ENCODE measurements around the gene OGDH.
"Not testable (repeated sequence)": the region's sequence is repeated elsewhere in the genome, so short reads cannot be mapped to it uniquely, and the experiment has no call there.

Gene OGDH

GRCh38 chr7:44673771-44674170 is 67.3 kb downstream of the OGDH start:
- DNase-seq = no peak

GRCh38 chr7:44674381-44674780 is 68.0 kb downstream of the OGDH start:
- no peak for DNase-seq

- DNase-seq = no peak
These were observed 70.3 kb downstream of the OGDH start for GRCh38 chr7:44676776-44677175.

- no peak for DNase-seq
These were observed 71.7 kb downstream of the OGDH start for GRCh38 chr7:44678101-44678470.

- no peak for DNase-seq
These were observed 72.2 kb downstream of the OGDH start for GRCh38 chr7:44678471-44679179.

GRCh38 chr7:44681645-44682044 is 75.2 kb downstream of the OGDH start:
- no peak for DNase-seq

- DNase-seq = no peak
These were observed 79.3 kb downstream of the OGDH start for GRCh38 chr7:44685723-44686122.

GRCh38 chr7:44689427-44689826 is 83.0 kb downstream of the OGDH start:
- DNase-seq = no peak

GRCh38 chr7:44693641-44694313 is 87.3 kb downstream of the OGDH start:
- DNase-seq = no peak

GRCh38 chr7:44694326-44694725 is 87.9 kb downstream of the OGDH start:
- no peak for DNase-seq

- DNase-seq = no peak
These were observed 88.3 kb downstream of the OGDH start for GRCh38 chr7:44694766-44695165.

- DNase-seq = no peak
These were observed 89.3 kb downstream of the OGDH start for GRCh38 chr7:44695756-44696155.

- no peak for DNase-seq
These were observed 90.3 kb downstream of the OGDH start for GRCh38 chr7:44696728-44697127.

- DNase-seq = no peak
These were observed 91.0 kb downstream of the OGDH start for GRCh38 chr7:44697136-44698045.

- no peak for DNase-seq
These were observed 91.7 kb downstream of the OGDH start for GRCh38 chr7:44698046-44698580.

GRCh38 chr7:44699598-44699997 is 93.2 kb downstream of the OGDH start:
- not testable (repeated sequence) for DNase-seq

- DNase-seq = no peak
These were observed 93.9 kb downstream of the OGDH start for GRCh38 chr7:44700322-44700721.

- DNase-seq = not testable (repeated sequence)
These were observed 97.0 kb downstream of the OGDH start for GRCh38 chr7:44703391-44703790.

GRCh38 chr7:44703921-44704320 is 97.5 kb downstream of the OGDH start:
- DNase-seq = no peak

GRCh38 chr7:44705434-44705833 is 99.0 kb downstream of the OGDH start:
- no peak for DNase-seq

GRCh38 chr7:44706788-44707557 is 100.5 kb downstream of the OGDH start:
- DNase-seq = no peak

- no peak for DNase-seq
These were observed 101.3 kb downstream of the OGDH start for GRCh38 chr7:44707558-44708230.
